GM12891 (cell line): Measurements from ENCODE around the gene KBTBD2.
"Not testable (repeated sequence)": the region's sequence is repeated elsewhere in the genome, so short reads cannot be mapped to it uniquely, and the experiment has no call there.

ENCODE experiments used
- DNase-seq: peaks from one replicate; pipeline ENCODE4 v3.0.0; 2011; ENCODE audit warnings: low spot score; ENCODE audit not compliant: insufficient read length
- FAIRE-seq: peaks from 2 replicates; lab custom pipeline; 2011; peaks lifted over from hg19 to GRCh38; lab: Jason Lieb, UNC
- PAX5 ChIP-seq: IDR thresholded peaks from 2 replicates; pipeline ENCODE4 v1.6.1; 2011; ENCODE audit warnings: low read length, moderate library complexity, mild to moderate bottlenecking; ENCODE audit not compliant: insufficient read depth, severe bottlenecking
- POLR2A ChIP-seq: IDR thresholded peaks from 2 replicates; pipeline ENCODE4 v1.6.1; 2011; ENCODE audit warnings: low read depth, low read length, control low read depth
- POLR2AphosphoS5 ChIP-seq: IDR thresholded peaks from 2 replicates; pipeline ENCODE4 v1.6.1; 2011; ENCODE audit warnings: low read depth, low read length, control low read depth
- POU2F2 ChIP-seq: IDR thresholded peaks from 2 replicates; pipeline ENCODE4 v1.6.1; 2011; ENCODE audit warnings: low read depth, mild to moderate bottlenecking, control low read depth, low read length, moderate library complexity
- SPI1 ChIP-seq: IDR thresholded peaks from 2 replicates; pipeline ENCODE4 v1.6.1; 2011; ENCODE audit warnings: low read depth, low read length, control low read depth
- TAF1 ChIP-seq: IDR thresholded peaks from 2 replicates; pipeline ENCODE4 v1.6.1; 2011; ENCODE audit warnings: low read depth, low read length, control low read depth

KBTBD2 gene

GRCh38 chr7:32893207-32893524 is 1.6 kb upstream of the KBTBD2 start:
- DNase-seq = no peak
- TF ChIP-seq POLR2AphosphoS5 (no peak), POLR2A (no peak), POU2F2 (no peak), SPI1 (no peak), PAX5 (no peak), TAF1 (no peak)
- no peak for FAIRE-seq

DNA sequence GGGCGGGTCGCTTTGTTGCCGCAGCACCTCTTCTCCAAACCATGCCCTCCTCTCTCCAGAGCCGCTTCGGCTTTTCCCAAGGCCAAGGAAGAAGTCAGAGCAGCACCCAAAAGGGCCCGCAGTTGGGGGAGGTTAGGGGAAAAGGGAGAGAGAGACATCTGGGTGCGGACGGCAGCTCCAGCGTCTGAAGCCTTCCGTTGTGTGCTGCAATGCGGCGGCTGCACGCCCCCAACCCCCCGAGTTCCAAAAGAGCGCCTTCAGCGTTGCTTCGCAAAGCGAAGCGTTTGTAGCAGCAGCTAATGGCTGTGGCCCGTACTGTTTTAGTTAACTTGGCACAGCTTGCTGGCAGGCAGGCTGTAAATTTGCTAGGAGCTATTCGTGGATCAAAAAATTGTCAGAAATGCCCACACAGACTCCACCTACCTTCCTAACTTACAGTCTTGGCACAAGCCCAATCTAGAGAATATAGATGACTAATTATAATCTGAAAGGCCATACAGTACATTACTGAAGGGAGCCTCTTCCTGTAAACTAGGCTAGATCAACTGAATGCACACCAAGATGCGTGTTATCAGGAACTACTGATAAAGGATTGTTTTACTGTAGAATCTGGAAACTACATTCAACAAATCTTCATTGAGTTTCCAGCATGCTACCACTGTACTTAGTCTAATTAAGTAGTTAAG is 1.1 kb upstream of the KBTBD2 start:
- FAIRE-seq = peak; percentile 71
- TF ChIP-seq TAF1 = no peak; the same call in 1 of the 2 replicates
- TF ChIP-seq POLR2A = peak; percentile 59
- peak; percentile 72 for TF ChIP-seq POLR2AphosphoS5
- DNase-seq = no peak

GRCh38 chr7:32891800-32892520 is 400 bp upstream of the KBTBD2 start:
- TF ChIP-seq POLR2A (peak; percentile 85), POLR2AphosphoS5 (peak; percentile 82), POU2F2 (no peak), SPI1 (peak; percentile 40), PAX5 (no peak), TAF1 (peak; percentile 58)
- FAIRE-seq (peak; percentile 86), DNase-seq (peak; percentile 71)

- DNase-seq (no peak), FAIRE-seq (no peak)
- TF ChIP-seq POLR2A (no peak), SPI1 (no peak), TAF1 (no peak), PAX5 (no peak), POU2F2 (no peak), POLR2AphosphoS5 (no peak)
These were observed 842 bp downstream of the KBTBD2 start for GRCh38 chr7:32890793-32891042.

DNA sequence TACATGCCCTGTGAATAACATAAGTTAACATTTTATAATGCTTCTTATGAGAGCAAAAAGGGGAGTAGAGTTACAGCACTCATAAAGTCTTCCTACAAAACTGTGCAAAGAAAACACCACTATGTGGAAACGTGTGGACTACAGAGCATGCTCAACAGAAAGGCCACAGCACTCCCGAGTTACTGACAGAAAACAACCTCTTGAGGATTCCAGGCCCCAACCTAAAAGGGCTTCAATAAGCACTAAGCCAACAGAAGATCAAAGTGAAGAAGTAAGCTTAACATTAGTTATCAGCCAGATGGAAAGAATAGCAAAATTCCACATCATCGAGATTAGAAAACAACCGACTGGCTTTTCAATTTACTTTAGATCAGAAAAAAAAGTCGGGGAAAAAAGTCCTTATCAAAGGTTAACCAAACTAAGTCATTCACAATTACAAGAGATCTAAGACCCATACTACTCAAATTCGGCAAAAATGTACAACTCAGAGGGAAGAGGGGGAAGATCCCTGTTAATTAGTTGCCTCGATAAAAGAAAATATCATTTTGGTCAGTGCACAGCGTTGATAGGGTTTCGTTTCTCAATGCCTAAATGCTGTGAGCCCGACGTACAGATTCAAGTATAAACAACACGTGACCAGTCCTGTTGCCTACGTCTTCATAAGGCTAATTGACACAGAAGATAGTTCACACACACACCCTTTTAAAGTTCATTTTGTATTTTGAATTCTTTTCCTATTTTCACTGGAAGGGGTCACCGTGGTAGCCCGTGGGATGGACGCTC is 1.4 kb downstream of the KBTBD2 start:
- FAIRE-seq (peak; percentile 86), DNase-seq (no peak)
- TF ChIP-seq POLR2A = no peak; the same call in 1 of the 2 replicates
- no peak for TF ChIP-seq SPI1

GRCh38 chr7:32888505-32888904 is 3.1 kb downstream of the KBTBD2 start:
- no peak for TF ChIP-seq POLR2AphosphoS5
- TF ChIP-seq POU2F2 = no peak
- no peak for TF ChIP-seq PAX5
- no peak for TF ChIP-seq POLR2A
- no peak for TF ChIP-seq SPI1
- TF ChIP-seq TAF1 = no peak
- DNase-seq = no peak
- FAIRE-seq = no peak

- DNase-seq (no peak), FAIRE-seq (no peak)
- TF ChIP-seq POU2F2 = no peak
- TF ChIP-seq POLR2A = no peak
These were observed 4.2 kb downstream of the KBTBD2 start for GRCh38 chr7:32887395-32887794.

DNA sequence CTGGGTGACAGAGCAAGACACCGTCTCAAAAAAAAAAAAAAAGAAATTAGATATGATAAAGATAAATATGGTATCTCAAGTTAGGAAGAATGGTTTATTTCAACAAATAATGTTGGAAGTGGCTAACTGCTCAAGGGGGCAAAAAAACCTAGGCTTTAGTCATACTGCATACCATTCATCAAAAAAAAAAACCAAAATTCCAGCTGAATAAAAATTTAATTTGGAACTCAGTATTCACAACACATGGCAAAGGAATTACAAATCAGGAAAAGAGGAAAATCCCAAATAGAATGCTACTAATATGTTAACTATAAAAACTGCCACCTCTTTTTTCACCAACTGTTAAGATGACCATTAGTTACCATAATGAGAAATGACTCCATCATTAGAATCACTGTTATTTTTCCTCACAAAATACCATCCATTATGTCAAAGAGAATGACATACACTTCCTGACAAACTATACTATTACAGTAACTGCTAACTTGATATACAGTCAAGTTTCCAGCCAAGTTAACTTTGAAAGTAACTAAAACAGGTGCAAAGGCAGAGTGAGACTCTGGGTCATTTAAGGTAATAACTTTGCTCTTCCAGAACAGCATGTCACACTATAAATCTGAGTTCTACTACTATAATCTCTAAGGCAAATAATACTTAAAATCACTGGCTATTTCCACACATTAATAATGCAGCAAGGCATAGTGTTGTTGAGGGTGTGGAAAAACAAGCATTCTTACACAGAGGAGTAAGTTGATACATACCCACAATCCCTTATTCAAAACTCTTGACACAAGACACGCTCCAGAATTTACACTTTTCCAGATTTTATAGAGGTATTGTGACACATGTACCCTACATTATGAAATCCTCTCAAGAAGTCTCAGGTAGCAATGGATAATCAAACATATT is 10.2 kb downstream of the KBTBD2 start:
- no peak for DNase-seq
- peak; percentile 48 for FAIRE-seq
- no peak for TF ChIP-seq SPI1
- TF ChIP-seq POLR2A = no peak
- TF ChIP-seq PAX5 = no peak
- no peak for TF ChIP-seq TAF1
- TF ChIP-seq POU2F2 = no peak
- TF ChIP-seq POLR2AphosphoS5 = no peak

- FAIRE-seq (peak; percentile 41), DNase-seq (no peak)
- TF ChIP-seq PAX5 = no peak
- no peak for TF ChIP-seq POLR2AphosphoS5
- TF ChIP-seq POU2F2 = no peak
- no peak for TF ChIP-seq TAF1
- TF ChIP-seq POLR2A = no peak
- no peak for TF ChIP-seq SPI1
These were observed 12.1 kb downstream of the KBTBD2 start for GRCh38 chr7:32879460-32879859.

DNA sequence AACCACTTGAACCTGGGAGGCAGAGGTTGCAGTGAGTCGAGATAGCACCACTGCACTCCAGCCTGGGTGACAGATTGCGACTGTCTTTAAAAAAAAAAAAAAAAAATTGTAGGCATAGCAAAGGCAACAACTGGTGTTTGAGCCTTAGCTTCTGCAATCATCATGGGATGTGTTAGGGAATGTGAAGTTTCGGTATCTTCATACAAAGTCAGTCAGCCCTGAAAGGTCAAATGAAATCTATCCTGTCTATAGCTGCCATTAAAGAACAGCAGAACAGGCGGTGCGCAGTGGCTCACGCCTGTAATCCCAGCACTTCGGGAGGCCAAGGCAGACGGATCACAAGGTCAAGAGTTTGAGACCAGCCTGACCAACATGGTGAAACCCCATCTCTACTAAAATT is 13.5 kb downstream of the KBTBD2 start:
- not testable (repeated sequence) for DNase-seq, FAIRE-seq
